GM23338 (cell line): Measurements from ENCODE around the gene BICRA. TPM values are rescaled to one million over a fixed set of nuclear protein-coding genes. Genes with fewer than 3 reads are reported as not detected.

Source experiments
- ATAC-seq: fragments of 200-7000 bp; cut with Tn5 transposase; 3 replicates; pipeline ENCODE4 v1.9.1; 2020
- DNase-seq: peaks from one replicate; pipeline ENCODE4 v3.0.0-alpha.2; 2015; ENCODE audit warnings: low spot score
- H2AFZ ChIP-seq: fragments of 200-600 bp; sonication (generic); 2 replicates; pipeline ENCODE4 v1.8.0; 2016; ENCODE audit warnings: antibody characterized with exemption, mild to moderate bottlenecking, moderate library complexity
- H3F3A ChIP-seq: fragments of 200-600 bp; sonication (generic); replicated peaks from 2 replicates; pipeline ENCODE4 v1.8.0; 2017; ENCODE audit warnings: antibody characterized with exemption, mixed run types, low read depth
- H3K27ac ChIP-seq: fragments of 200-600 bp; sonication (generic); 2 replicates; pipeline ENCODE4 v1.6.1; 2016; ENCODE audit warnings: low read depth
- H3K27me3 ChIP-seq: fragments of 200-600 bp; sonication (generic); 2 replicates; pipeline ENCODE4 v1.8.0; 2016; ENCODE audit warnings: mild to moderate bottlenecking, mixed run types, moderate library complexity; ENCODE audit not compliant: insufficient read depth
- H3K36me3 ChIP-seq: fragments of 200-600 bp; sonication (generic); 2 replicates; pipeline ENCODE4 v1.8.0; 2016; ENCODE audit warnings: mild to moderate bottlenecking; ENCODE audit not compliant: insufficient read depth
- H3K4me1 ChIP-seq: fragments of 200-600 bp; sonication (generic); 2 replicates; pipeline ENCODE4 v1.8.0; 2016; ENCODE audit warnings: mild to moderate bottlenecking, moderate library complexity; ENCODE audit not compliant: insufficient read depth
- H3K4me2 ChIP-seq: fragments of 200-600 bp; sonication (generic); 2 replicates; pipeline ENCODE4 v1.7.1; 2017; ENCODE audit warnings: mixed run types
- H3K4me3 ChIP-seq: fragments of 200-600 bp; sonication (generic); 2 replicates; pipeline ENCODE4 v1.6.1; 2016; ENCODE audit warnings: mixed run types
- H3K79me2 ChIP-seq: fragments of 200-600 bp; sonication (generic); replicated peaks from 2 replicates; pipeline ENCODE4 v1.8.0; 2017; ENCODE audit warnings: mild to moderate bottlenecking; ENCODE audit not compliant: insufficient read depth
- H3K9me2 ChIP-seq: fragments of 200-600 bp; sonication (generic); 2 replicates; pipeline ENCODE4 v1.8.0; 2017; ENCODE audit not compliant: insufficient read depth
- H4K20me1 ChIP-seq: fragments of 200-600 bp; sonication (generic); replicated peaks from 2 replicates; pipeline ENCODE4 v1.8.0; 2017; ENCODE audit warnings: mild to moderate bottlenecking; ENCODE audit not compliant: insufficient read depth
- H3K27ac Mint-ChIP-seq: 2 replicates; pipeline ENCODE4 v1.8.0; 2020; ENCODE audit warnings: inconsistent platforms, mild to moderate bottlenecking, moderate library complexity, mixed read lengths
- H3K27me3 Mint-ChIP-seq: 3 replicates; pipeline ENCODE4 v1.8.0; 2022; ENCODE audit warnings: low read depth, mild to moderate bottlenecking, moderate library complexity, mixed read lengths, inconsistent platforms; ENCODE audit not compliant: insufficient read depth, poor library complexity
- H3K36me3 Mint-ChIP-seq: 3 replicates; pipeline ENCODE4 v1.8.0; 2021; ENCODE audit warnings: low read depth, mild to moderate bottlenecking, inconsistent platforms, moderate library complexity, mixed read lengths
- H3K4me1 Mint-ChIP-seq: 3 replicates; pipeline ENCODE4 v1.8.0; 2020; ENCODE audit warnings: mild to moderate bottlenecking, inconsistent platforms, mixed read lengths
- H3K4me3 Mint-ChIP-seq: 3 replicates; pipeline ENCODE4 v1.8.0; 2021; ENCODE audit warnings: moderate library complexity, mild to moderate bottlenecking, inconsistent platforms, mixed read lengths
- H3K9me3 Mint-ChIP-seq: 3 replicates; pipeline ENCODE4 v1.8.0; 2020; ENCODE audit warnings: moderate library complexity, mild to moderate bottlenecking, inconsistent platforms, mixed read lengths
- CREB1 ChIP-seq: fragments of 250-450 bp; sonication (Bioruptor Pico); IDR thresholded peaks from 2 replicates; pipeline ENCODE4 v1.5.0; 2020; ENCODE audit warnings: low read depth, mild to moderate bottlenecking, moderate library complexity
- ETS1 ChIP-seq: IDR thresholded peaks from 2 replicates; pipeline ENCODE4 v1.6.1; 2016; ENCODE audit warnings: antibody characterized with exemption
- EZH2 ChIP-seq: fragments of 200-600 bp; sonication (generic); IDR thresholded peaks from one replicate; pipeline ENCODE4 v1.8.0; 2017; ENCODE audit warnings: antibody characterized with exemption, mild to moderate bottlenecking, low read depth; ENCODE audit not compliant: unreplicated experiment
- EZH2phosphoT487 ChIP-seq: fragments of 200-600 bp; sonication (generic); IDR thresholded peaks from one replicate; pipeline ENCODE4 v1.8.1; 2018; ENCODE audit warnings: antibody characterized with exemption; ENCODE audit not compliant: unreplicated experiment
- JUNB ChIP-seq: IDR thresholded peaks from one replicate; pipeline ENCODE4 v1.6.1; 2016; ENCODE audit warnings: antibody characterized with exemption; ENCODE audit not compliant: unreplicated experiment
- NANOG ChIP-seq: IDR thresholded peaks from 2 replicates; pipeline ENCODE4 v1.6.1; 2016; ENCODE audit warnings: antibody characterized with exemption, borderline replicate concordance
- POLR2AphosphoS5 ChIP-seq: IDR thresholded peaks from 2 replicates; pipeline ENCODE4 v1.6.1; 2016; ENCODE audit warnings: antibody characterized with exemption, low read depth
- STAT1 ChIP-seq: IDR thresholded peaks from one replicate; pipeline ENCODE4 v1.6.1; 2016; ENCODE audit warnings: antibody characterized with exemption; ENCODE audit not compliant: unreplicated experiment
- ZNF114 ChIP-seq: fragments of 250-450 bp; sonication (Bioruptor Pico); IDR thresholded peaks from 2 replicates; pipeline ENCODE4 v1.5.0; 2020; ENCODE audit warnings: mild to moderate bottlenecking, moderate library complexity
- ZNF331 ChIP-seq: fragments of 250-450 bp; sonication (Bioruptor Pico); IDR thresholded peaks from 2 replicates; pipeline ENCODE4 v1.5.0; 2020; ENCODE audit warnings: low read depth, mild to moderate bottlenecking, moderate library complexity
- polyA plus RNA-seq: library from polyadenylated mRNA; unstranded; fragments of >200 nt; fragmentation: Nextera tagmentation; extraction: Ambion mirVana; gene quantifications from 2 replicates; pipeline ENCODE4 v1.2.1, GENCODE V29; 2016
- total RNA-seq: library from RNA; depleted of rRNA; stranded (reverse); fragments of >200 nt; shearing (Covaris generic); gene quantifications from 2 replicates; pipeline ENCODE4 v1.2.3, GENCODE V29; 2014
- TF ChIP-seq, protein P1 (sequence below): IDR thresholded peaks from one replicate; pipeline ENCODE4 v1.6.1; 2018; ENCODE audit warnings: antibody characterized with exemption; ENCODE audit not compliant: unreplicated experiment
- TF ChIP-seq, protein P2 (sequence below), 2 experiments: fragments of 200-600 bp in 1 of 2; sonication (generic) in 1 of 2; conservative IDR thresholded peaks; 2 replicates each; pipeline versions ENCODE4 v1.5.1 to v1.6.1; 2016 to 2017; ENCODE audit warnings: antibody characterized with exemption in 2 of 2, low read depth in 2 of 2, mild to moderate bottlenecking in 2 of 2, moderate library complexity in 1 of 2

The BICRA gene
- total and polyA plus RNA-seq, 2 experiments from 2014 or later: 7.0 to 37.7 TPM

- TF ChIP-seq, protein P1, sequence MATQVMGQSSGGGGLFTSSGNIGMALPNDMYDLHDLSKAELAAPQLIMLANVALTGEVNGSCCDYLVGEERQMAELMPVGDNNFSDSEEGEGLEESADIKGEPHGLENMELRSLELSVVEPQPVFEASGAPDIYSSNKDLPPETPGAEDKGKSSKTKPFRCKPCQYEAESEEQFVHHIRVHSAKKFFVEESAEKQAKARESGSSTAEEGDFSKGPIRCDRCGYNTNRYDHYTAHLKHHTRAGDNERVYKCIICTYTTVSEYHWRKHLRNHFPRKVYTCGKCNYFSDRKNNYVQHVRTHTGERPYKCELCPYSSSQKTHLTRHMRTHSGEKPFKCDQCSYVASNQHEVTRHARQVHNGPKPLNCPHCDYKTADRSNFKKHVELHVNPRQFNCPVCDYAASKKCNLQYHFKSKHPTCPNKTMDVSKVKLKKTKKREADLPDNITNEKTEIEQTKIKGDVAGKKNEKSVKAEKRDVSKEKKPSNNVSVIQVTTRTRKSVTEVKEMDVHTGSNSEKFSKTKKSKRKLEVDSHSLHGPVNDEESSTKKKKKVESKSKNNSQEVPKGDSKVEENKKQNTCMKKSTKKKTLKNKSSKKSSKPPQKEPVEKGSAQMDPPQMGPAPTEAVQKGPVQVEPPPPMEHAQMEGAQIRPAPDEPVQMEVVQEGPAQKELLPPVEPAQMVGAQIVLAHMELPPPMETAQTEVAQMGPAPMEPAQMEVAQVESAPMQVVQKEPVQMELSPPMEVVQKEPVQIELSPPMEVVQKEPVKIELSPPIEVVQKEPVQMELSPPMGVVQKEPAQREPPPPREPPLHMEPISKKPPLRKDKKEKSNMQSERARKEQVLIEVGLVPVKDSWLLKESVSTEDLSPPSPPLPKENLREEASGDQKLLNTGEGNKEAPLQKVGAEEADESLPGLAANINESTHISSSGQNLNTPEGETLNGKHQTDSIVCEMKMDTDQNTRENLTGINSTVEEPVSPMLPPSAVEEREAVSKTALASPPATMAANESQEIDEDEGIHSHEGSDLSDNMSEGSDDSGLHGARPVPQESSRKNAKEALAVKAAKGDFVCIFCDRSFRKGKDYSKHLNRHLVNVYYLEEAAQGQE: no peak
- TF ChIP-seq EZH2: no peak
- TF ChIP-seq JUNB: no peak
- no peak for TF ChIP-seq ZNF114 (CRISPR knock-in tag)
Observed at GRCh38 chr19:47730521-47730889, 121.6 kb downstream of the BICRA start (continued).

DNA sequence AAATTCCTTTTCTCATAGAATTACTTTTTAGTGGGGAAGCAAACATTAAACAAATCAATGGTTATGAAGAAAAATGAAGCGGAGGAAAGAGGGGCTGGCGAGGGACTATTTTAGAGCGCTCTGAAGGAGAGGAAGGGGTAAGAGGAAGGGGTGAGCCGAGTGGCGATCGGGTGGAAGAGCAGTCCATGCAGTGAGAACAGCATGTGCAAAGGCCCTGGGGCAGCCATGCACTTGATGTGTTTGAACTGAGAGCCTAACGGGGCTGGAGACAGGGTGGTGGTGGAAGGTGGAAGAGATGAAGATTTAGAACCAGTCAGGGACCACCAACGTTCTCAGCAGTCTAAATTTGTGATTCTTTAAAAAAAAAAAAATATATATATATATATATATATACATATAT is 122.0 kb downstream of the BICRA start:
- Mint-ChIP-seq H3K36me3 (peaks cover 5% of the 10 kb centered on the region; the same call in 1 of the 3 replicates), H3K27ac (no peak overlapping the region; the same call in 1 of the 2 replicates), H3K4me3 (no peak overlapping the region; the same call in 2 of the 3 replicates), H3K27me3 (peaks cover 15% of the 10 kb centered on the region), H3K9me3 (no peaks in the 10 kb centered on the region), H3K4me1 (peaks cover 11% of the 10 kb centered on the region)
- no peak overlapping the region for H3K4me2 ChIP-seq
- ATAC-seq: no peak
- peaks cover 2% of the 10 kb centered on the region; the same call in 1 of the 2 replicates for H3K9me2 ChIP-seq
- no peaks in the 10 kb centered on the region for H4K20me1 ChIP-seq
- no peak for DNase-seq
- no peak overlapping the region for H3K4me3 ChIP-seq
- peaks cover 6% of the 10 kb centered on the region; the same call in 1 of the 2 replicates for H3K4me1 ChIP-seq
- H3K27ac ChIP-seq: no peak overlapping the region
- H3K27me3 ChIP-seq: no peaks in the 10 kb centered on the region
- no peaks in the 10 kb centered on the region for H3K36me3 ChIP-seq
- H3F3A ChIP-seq: peaks cover 8% of the 10 kb centered on the region; the same call in 1 of the 2 replicates
- no peaks in the 10 kb centered on the region for H3K79me2 ChIP-seq
- no peak overlapping the region for H2AFZ ChIP-seq
- no peak for TF ChIP-seq ZNF114 (CRISPR knock-in tag)
- TF ChIP-seq JUNB: no peak
- TF ChIP-seq, protein P2, sequence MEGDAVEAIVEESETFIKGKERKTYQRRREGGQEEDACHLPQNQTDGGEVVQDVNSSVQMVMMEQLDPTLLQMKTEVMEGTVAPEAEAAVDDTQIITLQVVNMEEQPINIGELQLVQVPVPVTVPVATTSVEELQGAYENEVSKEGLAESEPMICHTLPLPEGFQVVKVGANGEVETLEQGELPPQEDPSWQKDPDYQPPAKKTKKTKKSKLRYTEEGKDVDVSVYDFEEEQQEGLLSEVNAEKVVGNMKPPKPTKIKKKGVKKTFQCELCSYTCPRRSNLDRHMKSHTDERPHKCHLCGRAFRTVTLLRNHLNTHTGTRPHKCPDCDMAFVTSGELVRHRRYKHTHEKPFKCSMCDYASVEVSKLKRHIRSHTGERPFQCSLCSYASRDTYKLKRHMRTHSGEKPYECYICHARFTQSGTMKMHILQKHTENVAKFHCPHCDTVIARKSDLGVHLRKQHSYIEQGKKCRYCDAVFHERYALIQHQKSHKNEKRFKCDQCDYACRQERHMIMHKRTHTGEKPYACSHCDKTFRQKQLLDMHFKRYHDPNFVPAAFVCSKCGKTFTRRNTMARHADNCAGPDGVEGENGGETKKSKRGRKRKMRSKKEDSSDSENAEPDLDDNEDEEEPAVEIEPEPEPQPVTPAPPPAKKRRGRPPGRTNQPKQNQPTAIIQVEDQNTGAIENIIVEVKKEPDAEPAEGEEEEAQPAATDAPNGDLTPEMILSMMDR (conservative IDR thresholded peaks at IDR 0.05; ENCODE audit: low read depth in 2 of 2): no peak
- no peak for TF ChIP-seq EZH2phosphoT487
- TF ChIP-seq CREB1 (CRISPR knock-in tag): no peak
- no peak for TF ChIP-seq NANOG
- TF ChIP-seq, protein P1: no peak
- no peak for TF ChIP-seq POLR2AphosphoS5
- TF ChIP-seq STAT1: no peak
- no peak for TF ChIP-seq ETS1
- no peak for TF ChIP-seq EZH2
- no peak for TF ChIP-seq ZNF331 (CRISPR knock-in tag)
